Epithelial cell of prostate (primary cell): ENCODE results near the gene ACAD10.
A peak's percentile ranks its signal among the peaks of the same experiment; 100 is the strongest.
"Not testable (repeated sequence)": the region's sequence is repeated elsewhere in the genome, so short reads cannot be mapped to it uniquely, and the experiment has no call there.

Experiments
- DNase-seq: peaks from one replicate; pipeline ENCODE4 v3.0.0-alpha.2; 2011; ENCODE audit warnings: low read depth, low spot score
- H3K27ac ChIP-seq: fragments of 450-650 bp; 2 replicates; pipeline ENCODE4 v1.5.1; 2017; ENCODE audit warnings: mild to moderate bottlenecking

Gene ACAD10

GRCh38 chr12:111685811-111686573 lies at the start of gene ACAD10, which contains the start of gene BRAP:
Gene ACAD10 (plus strand): TSS chr12:111686053. CDS start chr12:111692710, 6,657 bp downstream.
Gene BRAP (minus strand): TSS chr12:111685956. CDS start chr12:111685792, 164 bp downstream.
- peak within 1 kb of the TSS; percentile 72 for H3K27ac ChIP-seq
- peak; percentile 68 for DNase-seq

GRCh38 chr12:111636209-111636945 lies 49.5 kb upstream of the ACAD10 start:
- no peak for DNase-seq
- no peak overlapping the region for H3K27ac ChIP-seq

- DNase-seq: no peak
- H3K27ac ChIP-seq: no peak overlapping the region
These were observed 47.3 kb upstream of the ACAD10 start for GRCh38 chr12:111638556-111638955.

- DNase-seq: no peak
These were observed 45.3 kb upstream of the ACAD10 start for GRCh38 chr12:111640506-111640905.

GRCh38 chr12:111642681-111643426 lies 43.0 kb upstream of the ACAD10 start:
- DNase-seq: no peak
- H3K27ac ChIP-seq: no peak overlapping the region

More at GRCh38 chr12:111640506-111640905, 45.3 kb upstream of the ACAD10 start:
- no peak overlapping the region for H3K27ac ChIP-seq

- H3K27ac ChIP-seq: no peak overlapping the region
- no peak for DNase-seq
These were observed 42.4 kb upstream of the ACAD10 start for GRCh38 chr12:111643427-111643826.

GRCh38 chr12:111645433-111645832 lies 40.4 kb upstream of the ACAD10 start:
- DNase-seq: peak; percentile 18
- peak overlapping the region; percentile 34 for H3K27ac ChIP-seq

- no peak for DNase-seq
These were observed 34.9 kb upstream of the ACAD10 start for GRCh38 chr12:111650912-111651311.

GRCh38 chr12:111652530-111652929 lies 33.3 kb upstream of the ACAD10 start:
- DNase-seq: not testable (repeated sequence)

More at GRCh38 chr12:111650912-111651311, 34.9 kb upstream of the ACAD10 start:
- no peak overlapping the region for H3K27ac ChIP-seq

GRCh38 chr12:111653596-111653995 lies 32.3 kb upstream of the ACAD10 start:
- no peak overlapping the region for H3K27ac ChIP-seq
- DNase-seq: no peak

More at GRCh38 chr12:111652530-111652929, 33.3 kb upstream of the ACAD10 start:
- not testable (repeated sequence) for H3K27ac ChIP-seq

GRCh38 chr12:111655356-111655755 lies 30.5 kb upstream of the ACAD10 start:
- H3K27ac ChIP-seq: no peak overlapping the region
- DNase-seq: no peak

GRCh38 chr12:111656016-111656415 lies 29.8 kb upstream of the ACAD10 start:
- DNase-seq: no peak

GRCh38 chr12:111664499-111664898 lies 21.4 kb upstream of the ACAD10 start:
- DNase-seq: no peak
- no peak overlapping the region for H3K27ac ChIP-seq

More at GRCh38 chr12:111656016-111656415, 29.8 kb upstream of the ACAD10 start:
- no peak overlapping the region for H3K27ac ChIP-seq

GRCh38 chr12:111664961-111665865 lies 20.6 kb upstream of the ACAD10 start:
- no peak overlapping the region for H3K27ac ChIP-seq
- DNase-seq: no peak

- DNase-seq: no peak
- H3K27ac ChIP-seq: no peak overlapping the region
These were observed 13.0 kb upstream of the ACAD10 start for GRCh38 chr12:111672822-111673381.

GRCh38 chr12:111673503-111673902 lies 12.3 kb upstream of the ACAD10 start:
- no peak overlapping the region for H3K27ac ChIP-seq
- no peak for DNase-seq

- H3K27ac ChIP-seq: no peak overlapping the region
- no peak for DNase-seq
These were observed 8.7 kb upstream of the ACAD10 start for GRCh38 chr12:111677186-111677585.

GRCh38 chr12:111684485-111685198 lies 1.2 kb upstream of the ACAD10 start:
- H3K27ac ChIP-seq: peak overlapping the region; percentile 72
- not testable (repeated sequence) for DNase-seq
